ENCODE measurements around the gene GABRA5. TPM values are rescaled to one million over a fixed set of nuclear protein-coding genes. Genes with fewer than 3 reads are reported as not detected.

GABRA5 gene
- total RNA-seq, 1 experiment from 2014 or later, result not detected

GRCh38 chr15:26910715-26911114 lies 43.9 kb downstream of the GABRA5 start:
- CTCF ChIA-PET, result no interaction called here
- Histone ChIP-seq H3K9me3 (ENCODE audit: insufficient read depth, low read depth) (no peaks in the 10 kb centered on the region), H3K4me2 (no peak overlapping the region), H3K79me2 (ENCODE audit: low read depth) (no peaks in the 10 kb centered on the region), H3K4me3 (no peak overlapping the region), H3K36me3 (ENCODE audit: low read depth) (no peaks in the 10 kb centered on the region), H3K4me1 (replicated peaks; ENCODE audit: insufficient read depth) (no peaks in the 10 kb centered on the region), H4K20me1 (ENCODE audit: insufficient read depth) (no peaks in the 10 kb centered on the region), H2AFZ (no peak overlapping the region), H3F3A (ENCODE audit: insufficient read depth, low read depth) (no peaks in the 10 kb centered on the region), H3K9me2 (ENCODE audit: insufficient read depth) (no peaks in the 10 kb centered on the region), H3K27me3 (ENCODE audit: insufficient read depth, low read depth) (no peaks in the 10 kb centered on the region), H3K27ac (no peak overlapping the region)
- POLR2A ChIA-PET (ENCODE audit: unreplicated experiment), result no interaction called here
- intact Hi-C loops (cut with micrococcal nuclease; ENCODE audit: unreplicated experiment), result no loop called here
- no peak for DNase-seq
- TF ChIP-seq CTCF (conservative IDR thresholded peaks at IDR 0.05) (no peak), EZH2 (IDR thresholded peaks at IDR 0.05; ENCODE audit: low read depth) (no peak)
- BruUV-seq (replicated peaks), result no TSS peak

GRCh38 chr15:26921433-26921832 lies 54.6 kb downstream of the GABRA5 start:
- no peaks in the 10 kb centered on the region for H4K20me1 ChIP-seq (ENCODE audit: insufficient read depth)
- ChIA-PET CTCF (no interaction called here), POLR2A (ENCODE audit: unreplicated experiment) (no interaction called here)
- BruUV-seq (replicated peaks), result no TSS peak
- H2AFZ ChIP-seq, result no peak overlapping the region
- H3F3A ChIP-seq (ENCODE audit: insufficient read depth, low read depth), result no peaks in the 10 kb centered on the region
- no peak for DNase-seq
- no peak overlapping the region for H3K4me2 ChIP-seq
- no peak overlapping the region for H3K27ac ChIP-seq
- no peaks in the 10 kb centered on the region for H3K36me3 ChIP-seq (ENCODE audit: low read depth)
- H3K9me2 ChIP-seq (ENCODE audit: insufficient read depth), result no peaks in the 10 kb centered on the region
- no peaks in the 10 kb centered on the region for H3K79me2 ChIP-seq (ENCODE audit: low read depth)
- no peaks in the 10 kb centered on the region for H3K4me1 ChIP-seq (replicated peaks; ENCODE audit: insufficient read depth)
- no peaks in the 10 kb centered on the region for H3K9me3 ChIP-seq (ENCODE audit: insufficient read depth, low read depth)
- H3K4me3 ChIP-seq, result no peak overlapping the region
- intact Hi-C loops (cut with micrococcal nuclease; ENCODE audit: unreplicated experiment), result no loop called here
- TF ChIP-seq EZH2 (IDR thresholded peaks at IDR 0.05; ENCODE audit: low read depth), result no peak
- no peak for TF ChIP-seq CTCF (conservative IDR thresholded peaks at IDR 0.05)
- no peaks in the 10 kb centered on the region for H3K27me3 ChIP-seq (ENCODE audit: insufficient read depth, low read depth)

- no TSS peak for BruUV-seq (replicated peaks)
- Histone ChIP-seq H3K79me2 (ENCODE audit: low read depth) (no peaks in the 10 kb centered on the region), H3K27ac (no peak overlapping the region), H4K20me1 (ENCODE audit: insufficient read depth) (no peaks in the 10 kb centered on the region), H3K4me3 (no peak overlapping the region), H3K9me3 (ENCODE audit: insufficient read depth, low read depth) (no peaks in the 10 kb centered on the region), H3K9me2 (ENCODE audit: insufficient read depth) (no peaks in the 10 kb centered on the region), H2AFZ (no peak overlapping the region), H3K27me3 (ENCODE audit: insufficient read depth, low read depth) (no peaks in the 10 kb centered on the region), H3K36me3 (ENCODE audit: low read depth) (no peaks in the 10 kb centered on the region), H3K4me2 (no peak overlapping the region), H3F3A (ENCODE audit: insufficient read depth, low read depth) (no peaks in the 10 kb centered on the region), H3K4me1 (replicated peaks; ENCODE audit: insufficient read depth) (no peaks in the 10 kb centered on the region)
- ChIA-PET POLR2A (ENCODE audit: unreplicated experiment) (no interaction called here), CTCF (no interaction called here)
- intact Hi-C loops (cut with micrococcal nuclease; ENCODE audit: unreplicated experiment), result no loop called here
- DNase-seq, result no peak
- no peak for TF ChIP-seq EZH2 (IDR thresholded peaks at IDR 0.05; ENCODE audit: low read depth)
- TF ChIP-seq CTCF (conservative IDR thresholded peaks at IDR 0.05), result no peak
Observed at GRCh38 chr15:26926081-26926480, 59.2 kb downstream of the GABRA5 start.
